HG03439 (cell line): ENCODE results near the gene RORB.
"Not testable (repeated sequence)": the region's sequence is repeated elsewhere in the genome, so short reads cannot be mapped to it uniquely, and the experiment has no call there.

Experiments used
- ATAC-seq: cut with Tn5 transposase; IDR thresholded peaks from one replicate; pipeline ENCODE4 v1.9.1; 2021; ENCODE audit warnings: mild to moderate bottlenecking, moderate library complexity; ENCODE audit not compliant: unreplicated experiment

The RORB gene

DNA sequence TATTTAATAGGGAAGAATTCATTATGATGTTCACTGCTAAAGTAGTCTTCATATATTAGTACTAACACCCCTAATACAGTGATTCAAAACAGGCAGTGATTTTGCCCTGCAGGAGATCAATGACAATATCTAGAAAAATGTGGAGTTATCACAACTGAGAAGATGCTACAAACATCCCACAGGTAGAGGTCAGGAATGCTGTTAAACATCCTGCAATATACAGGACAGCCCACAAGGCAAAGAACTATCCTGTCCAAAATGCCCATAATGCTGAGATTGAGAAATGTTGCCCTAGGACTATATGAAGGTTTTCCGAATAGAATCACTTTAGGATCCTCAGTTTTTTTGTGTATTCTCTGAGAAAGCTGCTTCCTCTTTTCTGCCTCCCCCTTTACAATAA is 15.3 kb downstream of the RORB start:
- ATAC-seq, result no peak

GRCh38 chr9:74513221-74513620 is 16.1 kb downstream of the RORB start:
- ATAC-seq, result no peak

GRCh38 chr9:74517188-74517587 is 20.1 kb downstream of the RORB start:
- no peak for ATAC-seq

DNA sequence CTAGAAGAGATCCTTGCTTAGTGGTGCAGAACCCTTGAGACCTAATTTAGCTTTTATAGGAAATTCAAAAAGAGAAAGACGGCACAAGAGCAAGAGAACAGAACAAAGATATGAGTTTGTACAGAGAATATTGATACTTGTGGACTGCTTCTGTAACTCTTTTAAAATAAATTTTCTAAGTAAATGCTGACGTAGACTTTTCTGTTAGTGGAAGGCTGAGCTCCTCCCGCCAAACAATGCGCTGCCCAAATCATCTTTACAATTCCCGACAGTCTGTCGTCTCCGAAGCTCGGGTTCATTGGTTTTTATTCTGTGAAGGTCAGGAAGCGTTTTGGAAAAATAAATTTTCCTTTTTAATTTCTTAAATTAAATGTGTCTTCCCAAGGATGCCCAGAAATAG is 22.3 kb downstream of the RORB start:
- no peak for ATAC-seq

GRCh38 chr9:74521009-74521408 is 23.9 kb downstream of the RORB start:
- no peak for ATAC-seq

DNA sequence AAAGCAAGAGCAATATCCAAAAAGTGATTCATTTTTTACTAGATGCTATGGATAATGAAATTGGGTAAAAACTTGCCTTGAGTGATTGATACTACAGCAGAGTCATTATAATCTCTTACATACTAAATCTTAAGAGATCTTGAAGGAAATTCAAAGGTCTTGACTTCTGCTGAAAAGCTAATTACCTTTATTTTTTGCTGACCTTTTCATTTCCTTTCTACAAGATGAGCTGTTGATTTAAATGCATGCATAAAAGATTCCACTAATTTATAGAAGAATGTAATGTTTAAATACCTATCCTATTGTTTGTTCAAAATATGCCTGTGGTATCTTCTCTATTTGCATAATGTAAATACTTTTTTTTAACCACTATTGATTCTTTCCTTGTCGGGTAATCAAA is 27.2 kb downstream of the RORB start:
- no peak for ATAC-seq

DNA sequence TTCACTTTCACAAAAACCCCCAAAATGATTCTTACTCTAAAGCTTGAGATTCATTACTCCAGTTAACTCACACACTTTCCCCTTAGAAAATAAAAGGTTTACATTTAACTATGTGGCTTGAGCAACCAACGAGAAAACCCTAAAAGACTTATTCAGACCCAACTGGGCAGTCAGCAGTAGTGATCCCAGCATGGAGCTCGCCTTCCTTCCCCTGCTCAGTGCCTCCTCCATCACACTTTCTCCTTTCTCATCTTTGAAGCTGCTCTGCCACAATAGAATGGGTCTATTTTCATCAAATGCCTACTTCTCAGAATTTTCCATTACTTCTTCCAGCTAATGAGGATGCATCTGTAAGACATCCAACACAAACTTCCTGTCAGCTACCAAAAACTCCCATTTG is 29.1 kb downstream of the RORB start:
- ATAC-seq, result no peak

DNA sequence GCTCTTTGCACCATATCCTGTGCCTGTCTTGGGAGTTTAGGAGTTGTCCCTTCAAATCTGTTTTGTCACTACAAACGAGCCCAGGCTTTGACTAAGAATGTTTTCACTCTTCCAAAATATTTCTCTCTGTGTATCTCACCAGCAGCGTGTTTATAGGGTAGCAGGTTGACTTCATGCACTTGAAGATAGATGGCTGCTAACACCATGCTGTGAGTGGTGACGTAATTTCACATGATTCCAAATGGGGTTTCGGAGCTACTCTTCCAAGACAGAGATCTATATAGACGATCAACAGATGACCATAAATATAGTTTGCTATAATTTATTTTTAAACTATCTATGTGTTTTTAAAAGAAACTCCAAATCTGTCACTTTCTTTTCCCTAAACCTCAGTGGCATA is 30.6 kb downstream of the RORB start:
- no peak for ATAC-seq

DNA sequence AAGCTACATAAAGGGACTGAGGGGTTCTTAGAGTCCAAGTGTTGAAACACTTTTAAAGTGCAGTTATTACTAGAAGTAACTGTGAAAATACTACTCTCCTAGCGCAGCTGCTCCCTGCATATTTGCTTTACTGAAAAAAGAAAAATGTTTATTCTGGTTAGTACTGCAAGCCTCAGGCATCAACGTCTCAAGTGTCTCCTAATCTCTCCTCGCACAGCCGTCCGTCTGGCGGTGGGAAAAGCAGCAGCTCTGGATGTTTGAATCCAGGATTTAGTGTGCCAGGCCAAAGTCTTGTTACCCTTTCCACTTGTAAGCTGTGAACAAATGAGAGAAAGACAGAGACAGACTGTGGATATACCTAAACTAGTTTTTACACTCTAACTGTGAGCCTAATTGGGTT is 31.1 kb downstream of the RORB start:
- no peak for ATAC-seq

GRCh38 chr9:74530458-74530857 is 33.3 kb downstream of the RORB start:
- not testable (repeated sequence) for ATAC-seq

DNA sequence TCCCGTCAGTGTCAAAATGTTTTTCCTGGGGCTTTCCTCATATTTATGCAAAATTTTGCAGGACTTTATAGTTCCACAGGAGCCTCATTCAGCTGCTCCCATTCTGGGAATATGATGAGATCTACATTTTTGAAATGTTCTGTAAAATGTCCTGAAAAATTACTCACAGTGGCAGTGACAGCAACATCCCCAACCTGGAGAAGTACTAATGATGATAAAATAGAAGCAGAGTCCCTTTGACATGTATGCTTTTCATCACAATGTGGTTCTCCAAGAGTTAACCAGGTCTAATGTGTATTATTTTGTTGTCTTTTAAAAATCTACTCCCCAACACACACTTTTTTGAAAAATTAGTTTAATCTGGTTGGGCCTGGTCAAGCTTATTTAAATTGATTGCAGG is 36.1 kb downstream of the RORB start:
- no peak for ATAC-seq

- ATAC-seq, result no peak
Measured at GRCh38 chr9:74534841-74535240, 37.7 kb downstream of the RORB start.

- no peak for ATAC-seq
Measured at GRCh38 chr9:74543145-74543544, 46.0 kb downstream of the RORB start.

- no peak for ATAC-seq
Measured at GRCh38 chr9:74551266-74551665, 54.1 kb downstream of the RORB start.

- ATAC-seq, result no peak
Measured at GRCh38 chr9:74554751-74555419, 57.8 kb downstream of the RORB start.

DNA sequence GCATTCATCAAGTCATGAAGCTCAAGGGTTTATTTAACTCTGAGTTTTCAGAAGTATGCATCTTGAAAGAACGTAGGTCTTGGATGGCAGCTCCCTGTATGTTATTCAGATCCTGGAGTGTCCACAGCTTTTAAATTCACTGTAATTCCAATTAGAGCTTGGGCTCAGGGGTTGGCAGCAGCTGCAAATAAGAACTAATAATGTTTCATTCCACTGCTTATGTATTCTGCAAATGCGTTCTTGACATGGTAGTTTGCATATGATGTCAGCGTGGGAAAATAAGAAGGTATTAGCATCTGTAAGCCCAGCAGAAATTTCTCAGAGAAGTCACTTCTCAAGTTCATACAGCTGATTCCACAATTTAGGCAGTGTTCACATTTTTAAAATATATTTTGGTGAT is 58.4 kb downstream of the RORB start:
- no peak for ATAC-seq

GRCh38 chr9:74556685-74557084 is 59.5 kb downstream of the RORB start:
- ATAC-seq, result peak; percentile 85

DNA sequence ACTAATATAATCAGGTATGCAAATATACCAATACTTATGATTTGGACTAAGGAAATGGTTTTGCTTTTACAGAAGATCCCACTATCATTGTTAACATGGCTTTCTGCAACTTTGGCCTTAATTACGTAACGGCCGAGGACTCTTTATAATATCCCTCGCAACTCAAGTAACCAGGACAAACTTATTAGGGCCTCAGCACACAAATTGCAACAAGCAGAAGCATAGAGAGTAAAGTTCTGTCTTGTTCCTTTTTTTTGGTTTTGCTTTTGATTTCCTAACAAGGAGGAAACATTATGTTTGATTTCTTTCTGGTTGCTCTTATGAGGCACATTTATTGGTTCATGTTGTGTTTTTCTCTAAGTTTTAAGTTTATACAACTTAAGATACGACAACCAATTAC is 60.4 kb downstream of the RORB start:
- no peak for ATAC-seq

DNA sequence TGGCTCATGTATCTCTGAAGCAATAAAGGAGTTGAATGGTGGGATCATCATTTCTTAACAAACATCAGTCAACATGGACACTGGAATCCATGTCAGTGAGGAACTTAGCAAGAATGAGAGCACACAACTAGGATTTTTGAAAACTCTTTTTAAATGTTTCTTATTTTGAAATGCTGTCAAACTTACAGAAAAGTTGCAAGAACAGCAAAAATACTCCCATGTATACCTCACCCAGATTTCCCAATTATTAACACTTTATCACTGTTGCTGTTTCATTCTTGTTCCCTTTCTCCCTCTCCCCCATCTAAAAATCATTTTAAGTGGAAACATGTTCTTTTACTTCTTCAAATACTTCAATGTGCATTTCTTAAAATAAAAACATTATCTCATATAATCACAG is 65.5 kb downstream of the RORB start:
- no peak for ATAC-seq

DNA sequence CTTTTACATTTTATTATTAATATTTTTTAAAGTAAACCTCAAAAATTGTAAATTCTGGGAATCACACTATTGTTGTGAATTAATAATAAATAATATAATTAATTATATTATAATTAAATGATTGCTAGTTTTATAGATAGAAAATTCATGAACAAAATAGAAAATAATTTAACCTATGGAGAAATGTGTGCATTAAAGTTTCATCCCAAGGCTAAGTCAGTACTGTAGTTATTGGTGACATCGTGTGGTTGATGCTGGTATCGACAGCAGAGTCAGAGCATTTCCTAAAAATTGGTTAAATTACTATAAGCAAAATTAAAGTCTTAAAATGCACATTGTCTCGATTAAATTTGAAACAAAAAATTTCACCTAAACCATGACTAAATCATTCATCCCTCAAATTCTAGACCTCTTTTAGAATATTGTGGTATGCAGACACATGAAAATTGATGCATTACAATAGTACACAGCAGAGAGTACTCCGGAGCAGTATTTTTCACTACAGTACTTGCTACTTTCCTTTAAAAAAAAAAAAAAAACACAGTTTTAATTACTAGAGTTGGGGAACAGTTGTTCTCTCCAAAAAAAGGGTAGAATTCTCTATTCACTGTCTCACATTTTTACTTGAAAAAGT is 73.9 kb downstream of the RORB start:
- peak; percentile 74 for ATAC-seq

DNA sequence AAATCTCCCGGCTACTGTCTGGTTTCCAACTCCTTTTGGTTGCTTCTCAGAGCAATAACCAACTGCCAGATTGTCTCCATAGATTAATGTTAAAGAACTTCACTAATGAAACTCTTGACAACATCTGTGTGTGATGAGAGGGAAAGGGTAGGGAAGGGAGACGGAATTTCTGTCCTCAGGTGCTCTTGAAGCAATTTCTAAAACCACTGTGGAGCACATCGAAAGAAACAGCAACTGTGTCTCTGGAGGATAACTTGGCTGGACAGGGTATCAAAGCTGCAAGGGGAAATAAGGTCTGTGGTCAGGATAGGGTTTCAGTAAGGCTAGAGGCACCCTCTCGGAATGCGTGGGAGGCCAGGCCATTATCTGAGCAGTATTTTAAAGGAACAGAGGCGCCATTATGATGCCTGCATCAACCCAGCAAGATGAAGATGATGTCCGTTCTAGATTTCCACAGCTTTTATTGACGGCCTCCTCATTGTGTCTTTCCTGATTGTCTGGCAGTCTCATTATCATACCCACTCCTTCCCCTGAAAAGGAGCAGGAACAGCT is 76.6 kb downstream of the RORB start:
- ATAC-seq, result no peak

GRCh38 chr9:74576176-74576575 is 79.0 kb downstream of the RORB start:
- no peak for ATAC-seq

GRCh38 chr9:74577956-74578355 is 80.8 kb downstream of the RORB start:
- no peak for ATAC-seq
